HCT116 (cell line): ENCODE data around the gene RAB9A.

Experiments used
- CBX3 ChIP-seq: IDR thresholded peaks from 2 replicates; pipeline ENCODE4 v1.6.1; 2012; ENCODE audit warnings: low read depth
- CTCF ChIP-seq, 3 experiments: fragments of 200-600 bp in 1 of 3; sonication (generic) in 1 of 3; IDR thresholded peaks in 2 of 3; conservative IDR thresholded peaks in 1 of 3; 2 replicates each; pipeline ENCODE4 v1.5.1; 2012 to 2017; ENCODE audit warnings: low read depth in 2 of 3, low read length in 2 of 3, antibody characterized with exemption in 1 of 3, borderline replicate concordance in 1 of 3, control low read depth in 1 of 3, mild to moderate bottlenecking in 1 of 3, mixed read lengths in 1 of 3, mixed run types in 1 of 3, moderate library complexity in 1 of 3; ENCODE audit not compliant: insufficient read depth in 1 of 3
- EGR1 ChIP-seq: IDR thresholded peaks from 2 replicates; pipeline ENCODE4 v1.6.1; 2012; ENCODE audit warnings: low read depth
- MAX ChIP-seq: IDR thresholded peaks from 2 replicates; pipeline ENCODE4 v1.6.1; 2012
- POLR2A ChIP-seq: IDR thresholded peaks from 2 replicates; pipeline ENCODE4 v1.7.0; 2011; ENCODE audit warnings: borderline replicate concordance; ENCODE audit not compliant: insufficient read depth, insufficient read length; ENCODE audit errors: extremely low read depth
- POLR2AphosphoS5 ChIP-seq: IDR thresholded peaks from 2 replicates; pipeline ENCODE4 v1.6.1; 2011; ENCODE audit warnings: mild to moderate bottlenecking, low read depth, low read length, moderate library complexity
- SP1 ChIP-seq: IDR thresholded peaks from 2 replicates; pipeline ENCODE4 v1.6.1; 2012; ENCODE audit warnings: low read depth

GRCh38 chrX:13685126-13685763 lies 3.7 kb upstream of the RAB9A start:
- TF ChIP-seq POLR2A (no peak), CBX3 (no peak), POLR2AphosphoS5 (no peak), SP1 (no peak), EGR1 (no peak), CTCF (IDR thresholded peaks at IDR 0.05 in 2 of 3, conservative IDR thresholded peaks at IDR 0.05 in 1 of 3; ENCODE audit: borderline replicate concordance in 1 of 3, insufficient read depth in 1 of 3, low read depth in 2 of 3, low read length in 2 of 3) (no peak), MAX (no peak; the same call in none of the 2 replicates)
